COR-L47 (cell line): Measurements from ENCODE around the gene SLC19A1.
"Not testable (repeated sequence)": the region's sequence is repeated elsewhere in the genome, so short reads cannot be mapped to it uniquely, and the experiment has no call there.

Experiments used
- DNase-seq: peaks from one replicate; lab custom pipeline; 2025; lab: John Stamatoyannopoulos, UW

Gene SLC19A1

DNA sequence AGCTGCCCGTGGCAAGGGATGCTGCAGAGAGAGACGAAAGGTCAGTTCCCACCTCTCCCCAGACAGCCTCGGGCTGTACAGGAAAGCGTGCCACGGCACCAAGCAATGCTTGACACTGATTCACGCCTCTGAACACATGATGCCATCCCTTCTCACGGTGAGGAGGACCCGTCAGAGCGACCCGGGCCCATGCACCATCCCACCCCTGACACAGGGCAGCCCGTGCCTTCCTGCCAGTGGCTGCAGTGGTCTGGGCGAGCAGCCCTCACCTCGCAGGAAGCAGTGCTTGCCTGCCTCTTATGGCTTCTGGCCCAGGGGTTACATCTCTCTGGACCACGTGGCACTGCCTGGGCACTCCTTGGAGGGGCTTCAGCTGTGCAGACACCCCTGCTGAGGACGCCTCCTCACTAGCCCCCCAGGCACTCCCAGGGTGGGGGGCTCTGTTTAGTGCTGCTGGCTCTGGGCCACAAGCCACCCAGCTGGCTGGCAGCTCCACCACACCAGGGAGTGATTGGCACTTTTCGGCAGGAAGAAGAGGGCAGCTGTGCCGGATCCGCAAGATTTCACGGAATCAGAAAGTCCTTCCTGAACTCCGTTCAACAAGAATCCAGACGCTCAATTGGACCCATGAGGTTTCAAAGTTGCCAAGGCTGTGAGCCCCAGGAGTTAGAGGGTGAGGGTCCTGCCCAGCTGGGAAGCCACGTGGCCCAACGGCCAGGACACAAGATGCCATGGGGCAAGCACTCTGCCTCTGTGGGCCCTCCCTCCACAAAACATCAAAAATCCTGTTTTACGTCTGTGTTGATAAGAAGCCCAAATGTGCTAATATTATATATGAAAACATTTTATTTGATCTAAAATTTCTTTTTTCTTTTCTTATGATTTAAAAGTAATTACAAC, 34.8 kb upstream of the SLC19A1 start:
- DNase-seq = no peak

DNA sequence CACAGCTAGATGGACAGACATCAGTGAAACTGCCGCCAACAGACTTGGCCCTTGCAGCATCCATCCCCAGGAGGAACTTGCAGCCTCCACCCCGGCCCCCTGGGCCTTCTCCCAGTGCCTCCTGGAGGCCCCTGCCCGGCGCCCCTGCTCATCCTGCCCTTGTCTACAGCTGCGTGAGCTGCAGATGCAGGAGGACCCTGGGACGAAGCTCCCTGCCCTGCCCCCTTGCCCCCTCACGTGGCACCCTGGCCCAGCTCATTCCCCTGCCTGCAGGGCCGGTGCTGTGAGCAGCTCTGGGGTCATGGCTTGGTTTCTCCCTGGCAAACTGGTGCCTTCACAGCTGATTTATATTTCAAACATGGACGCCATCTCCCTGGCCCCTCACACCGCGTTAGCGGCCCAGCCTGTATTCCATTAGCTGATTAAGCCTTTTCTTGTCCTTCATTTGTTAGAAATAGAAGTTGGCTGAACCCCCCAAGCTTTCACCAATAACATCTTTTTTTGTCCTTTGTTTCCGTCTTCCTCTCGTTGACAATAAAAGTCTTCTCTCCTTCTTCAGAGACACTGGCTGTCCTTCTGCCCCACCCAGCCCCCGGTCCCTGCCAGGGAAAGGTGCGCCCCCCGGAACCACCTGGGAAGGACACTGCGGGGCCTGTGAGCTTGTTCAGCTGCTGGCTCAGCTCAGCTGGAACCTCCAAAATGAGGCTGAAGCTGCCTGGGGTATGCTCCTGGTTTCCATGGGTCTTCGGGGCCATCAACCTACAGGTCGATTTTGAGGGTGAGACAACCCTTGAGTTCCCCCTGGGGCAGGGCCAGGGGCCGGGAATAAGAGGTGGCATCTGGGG, 34.0 kb upstream of the SLC19A1 start:
- no peak for DNase-seq

DNA sequence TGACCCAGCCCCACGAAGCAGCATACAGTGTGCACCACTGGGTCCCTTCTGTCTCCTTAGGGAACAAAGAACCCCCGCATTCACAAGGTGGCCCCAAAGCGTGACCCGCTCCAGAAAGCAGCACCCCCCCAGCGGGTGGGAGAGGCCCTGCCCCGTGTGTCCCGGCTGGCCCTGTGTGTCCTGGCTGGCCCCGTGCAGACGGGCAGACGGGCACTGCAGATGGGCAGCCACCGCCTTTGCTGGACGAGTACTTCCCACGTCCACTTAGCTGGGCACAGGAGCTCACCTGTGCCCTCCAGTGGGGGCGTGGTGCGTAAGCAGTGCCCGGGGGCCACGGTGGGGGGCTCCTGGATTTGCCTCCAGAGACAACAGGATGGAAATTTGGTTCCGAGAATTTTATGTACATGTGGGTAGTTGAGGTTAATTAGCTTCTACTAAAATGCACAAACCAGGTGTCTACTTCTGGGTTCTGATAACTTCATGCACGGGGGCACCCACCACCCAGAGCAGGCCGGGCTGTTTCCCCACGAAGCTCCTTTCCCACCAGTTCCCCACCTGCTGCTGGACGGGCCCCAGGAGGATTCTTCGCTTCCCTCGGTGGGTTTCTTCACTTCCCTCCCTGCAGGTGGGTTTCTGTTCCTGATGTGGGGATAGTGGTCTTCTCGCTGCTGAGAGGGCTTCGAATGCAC, 33.2 kb upstream of the SLC19A1 start:
- no peak for DNase-seq

DNA sequence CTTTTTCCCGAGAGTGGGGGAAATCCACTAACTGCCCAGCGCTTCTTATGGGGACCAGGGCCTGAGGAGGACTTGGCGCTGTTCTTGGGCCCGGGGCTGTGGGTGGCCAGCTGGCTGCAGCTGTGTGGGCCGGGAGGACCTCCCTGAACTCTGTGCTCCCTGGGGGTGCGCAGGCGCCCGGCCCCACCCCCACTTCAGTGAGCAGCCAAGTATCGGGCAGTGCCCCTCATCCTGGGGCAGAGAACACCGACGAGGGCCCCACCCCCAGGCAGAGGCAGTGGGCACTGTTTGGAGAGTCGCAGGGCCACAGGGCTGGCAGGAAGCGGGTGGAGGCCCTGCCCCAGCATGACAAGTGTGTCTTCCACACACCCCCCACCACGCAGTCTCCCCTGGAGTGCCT, 32.5 kb upstream of the SLC19A1 start:
- no peak for DNase-seq

DNA sequence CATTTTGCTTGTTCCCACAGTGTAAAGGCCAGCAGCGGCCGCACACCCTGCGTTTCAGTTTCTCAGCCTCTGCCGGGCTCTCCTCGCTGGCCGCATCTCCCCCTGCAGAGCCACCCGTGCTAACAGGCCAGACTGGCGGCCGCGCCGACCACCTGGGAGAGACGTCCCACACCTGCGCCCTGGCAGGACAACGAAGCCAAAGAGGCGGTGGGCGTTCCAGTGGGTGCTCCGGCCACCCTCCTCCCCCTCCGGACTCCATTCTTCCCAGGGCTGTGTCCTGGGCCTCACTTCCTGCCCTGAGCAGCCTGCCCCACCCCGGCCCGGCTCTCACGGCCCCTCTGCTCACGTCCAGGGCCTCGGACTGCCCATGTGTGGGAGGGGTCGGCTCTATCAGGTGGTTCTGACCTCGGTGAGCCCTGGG, 31.9 kb upstream of the SLC19A1 start:
- no peak for DNase-seq

DNA sequence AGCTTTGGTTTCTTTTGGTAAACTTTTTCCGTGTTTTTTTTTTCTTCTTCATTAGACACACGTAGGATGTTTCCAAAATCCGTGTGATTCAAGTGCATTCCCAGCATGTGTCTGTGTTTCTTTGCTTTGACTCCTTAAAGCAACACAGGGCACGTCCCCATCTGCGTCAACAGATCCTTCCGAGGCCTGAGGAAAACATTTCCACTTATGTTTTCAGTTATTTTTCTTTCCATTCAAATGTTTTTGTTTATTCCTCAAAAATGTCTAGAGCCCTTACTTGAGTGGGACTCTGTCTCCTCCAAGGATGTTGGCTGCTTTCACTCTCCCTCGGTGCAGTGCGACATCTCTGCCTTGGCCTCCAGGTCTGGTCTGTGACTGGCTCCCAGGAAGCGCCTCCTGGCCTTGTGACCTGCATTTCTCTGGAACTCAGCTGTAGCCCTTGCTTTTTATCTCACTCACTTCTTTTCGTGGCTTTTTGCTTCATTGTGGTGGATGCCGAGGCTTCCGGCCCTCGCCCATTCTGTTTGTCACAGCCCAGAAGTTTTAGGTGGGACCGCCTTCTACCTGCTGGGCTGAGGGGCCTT, 31.3 kb upstream of the SLC19A1 start:
- no peak for DNase-seq

DNA sequence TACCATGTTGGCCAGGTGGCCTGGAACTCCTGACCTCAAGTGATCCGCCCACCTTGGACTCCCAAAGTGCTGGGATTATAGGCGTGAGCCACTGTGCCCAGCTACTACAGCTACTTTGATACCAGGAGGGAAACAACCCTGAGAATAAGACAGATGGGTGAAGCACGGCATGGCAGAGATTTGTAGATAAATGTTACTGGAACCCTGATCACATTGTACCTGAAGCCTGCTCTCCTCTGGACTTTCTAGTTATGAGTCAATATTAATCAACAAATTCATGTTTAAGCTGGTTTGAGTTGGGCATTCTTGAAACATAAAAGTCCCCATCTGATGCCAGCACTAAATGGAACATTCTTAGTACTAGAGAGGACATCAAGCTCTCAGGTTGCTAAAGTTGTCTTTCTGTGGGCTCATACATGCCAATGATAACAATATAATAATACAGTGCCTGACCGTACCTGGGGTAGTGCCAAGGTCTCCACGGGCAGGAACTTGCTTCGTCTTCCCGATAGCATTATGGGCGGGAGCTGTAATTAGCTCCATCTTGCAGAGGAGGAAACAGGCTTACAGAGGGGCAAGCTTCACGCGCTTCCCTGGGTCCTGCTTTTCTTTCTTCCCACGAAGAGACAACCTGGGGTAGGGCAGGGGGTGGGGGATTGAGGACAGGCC, 30.7 kb upstream of the SLC19A1 start:
- no peak for DNase-seq

DNA sequence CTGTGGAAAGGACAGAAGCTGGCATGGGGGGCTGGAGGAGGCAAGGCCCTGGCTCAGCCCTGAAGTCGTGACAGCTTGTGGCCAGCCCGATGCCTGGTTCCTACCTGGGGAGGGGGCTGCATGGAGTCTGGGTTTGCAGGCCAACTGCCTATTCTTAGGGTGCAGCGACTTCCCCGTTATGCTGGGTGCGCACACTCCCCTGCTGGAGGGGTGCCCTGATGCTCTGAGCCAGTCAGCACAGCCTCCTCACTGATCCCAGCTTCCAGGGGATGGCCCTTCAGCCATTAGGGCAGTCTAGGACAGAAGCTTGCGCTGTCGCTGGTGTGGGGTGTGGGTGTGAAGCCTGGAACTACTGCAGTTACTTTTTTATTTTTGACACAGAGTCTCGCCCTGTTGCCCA, 30.0 kb upstream of the SLC19A1 start:
- DNase-seq = no peak

DNA sequence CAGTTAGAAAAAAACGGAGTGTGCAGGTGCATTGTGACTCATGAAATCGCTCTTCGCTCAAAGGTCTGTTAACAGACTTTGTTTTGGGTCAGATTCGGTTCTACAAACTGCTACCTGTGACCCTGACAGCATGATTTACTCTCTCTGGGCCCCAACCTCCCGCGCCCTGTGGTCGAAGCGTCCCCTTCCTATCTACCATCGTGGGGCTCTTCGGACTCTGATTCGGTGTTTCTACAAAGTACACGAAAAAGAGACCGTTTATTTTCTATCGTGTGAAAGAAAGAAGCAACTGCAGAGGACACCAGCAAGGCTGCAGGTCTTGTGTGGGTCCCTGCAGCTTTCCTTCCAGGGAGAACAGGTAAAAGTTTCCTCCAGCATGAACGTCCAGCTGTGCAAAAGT, 29.4 kb upstream of the SLC19A1 start:
- DNase-seq = no peak

DNA sequence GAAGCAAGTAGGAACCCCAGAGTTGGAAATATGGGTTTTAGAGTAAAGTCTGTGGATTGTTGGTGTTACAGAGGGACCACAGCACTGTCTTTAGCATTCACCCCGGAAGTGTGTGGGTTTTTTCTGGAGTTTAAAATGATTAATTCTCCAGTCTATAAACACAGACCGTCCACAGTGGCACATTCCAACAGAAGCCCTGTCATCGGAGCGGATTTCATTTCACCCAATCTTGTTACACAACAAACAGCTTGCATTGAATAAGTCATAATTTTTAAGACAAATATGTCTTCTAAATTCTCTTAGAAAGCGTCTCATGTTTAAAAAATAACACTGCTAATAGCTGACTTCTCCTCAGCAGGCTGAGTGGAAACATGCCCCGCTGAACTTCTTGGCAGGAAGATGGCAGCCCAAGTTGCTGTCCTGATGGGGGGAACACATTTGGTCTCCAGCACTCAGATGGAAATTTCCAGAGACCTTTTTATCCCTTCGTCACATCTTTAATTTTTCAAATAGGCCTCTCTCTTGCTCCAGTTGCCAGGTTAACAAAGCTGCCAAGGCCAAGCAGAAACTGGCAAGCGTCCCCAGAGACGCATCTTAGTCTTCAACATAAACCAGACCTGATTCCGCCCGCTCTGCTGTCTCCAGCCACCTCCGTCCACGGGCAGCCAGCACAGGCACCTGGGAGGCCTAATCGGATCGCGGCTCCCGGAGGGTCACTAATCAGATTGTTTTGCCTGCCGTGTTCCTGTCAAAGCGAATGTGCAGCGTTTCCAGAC, 28.8 kb upstream of the SLC19A1 start:
- no peak for DNase-seq

DNA sequence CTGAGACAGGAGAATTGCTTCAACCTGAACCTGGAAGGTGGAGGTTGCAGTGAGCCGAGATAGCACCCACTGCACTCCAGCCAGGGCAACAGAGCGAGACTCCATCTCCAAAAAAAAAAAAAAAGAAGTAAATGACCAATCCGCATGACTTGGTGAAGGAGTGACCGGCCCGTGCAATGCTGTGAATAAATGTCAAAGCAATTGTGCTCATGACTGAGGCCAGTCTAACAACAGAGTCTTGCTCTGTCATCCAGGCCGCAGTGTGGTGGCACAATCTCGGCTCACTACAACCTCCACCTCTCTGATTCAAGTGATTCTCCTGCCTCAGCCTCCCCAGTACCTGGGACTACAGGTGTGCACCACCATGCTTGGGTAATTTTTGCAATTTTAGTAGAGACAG, 27.8 kb upstream of the SLC19A1 start:
- no peak for DNase-seq

DNA sequence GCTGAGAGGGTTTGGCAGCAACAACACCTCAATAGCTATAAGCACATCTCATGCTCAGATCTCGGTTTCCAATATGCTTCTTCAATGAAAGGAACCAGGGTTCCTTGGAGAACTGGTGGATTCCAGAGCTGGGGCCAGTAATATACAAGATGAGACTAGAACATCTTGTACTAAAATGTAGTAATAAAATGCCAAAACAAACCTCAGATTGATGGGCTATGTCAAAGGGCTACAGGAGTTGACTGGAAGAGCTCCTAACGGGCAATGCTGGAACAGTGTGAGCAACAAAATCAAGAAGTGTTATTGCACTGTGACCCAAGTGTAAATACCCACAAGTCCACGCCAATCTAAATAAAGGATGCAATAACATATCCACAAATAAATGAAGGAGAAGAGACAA, 26.1 kb upstream of the SLC19A1 start:
- no peak for DNase-seq

DNA sequence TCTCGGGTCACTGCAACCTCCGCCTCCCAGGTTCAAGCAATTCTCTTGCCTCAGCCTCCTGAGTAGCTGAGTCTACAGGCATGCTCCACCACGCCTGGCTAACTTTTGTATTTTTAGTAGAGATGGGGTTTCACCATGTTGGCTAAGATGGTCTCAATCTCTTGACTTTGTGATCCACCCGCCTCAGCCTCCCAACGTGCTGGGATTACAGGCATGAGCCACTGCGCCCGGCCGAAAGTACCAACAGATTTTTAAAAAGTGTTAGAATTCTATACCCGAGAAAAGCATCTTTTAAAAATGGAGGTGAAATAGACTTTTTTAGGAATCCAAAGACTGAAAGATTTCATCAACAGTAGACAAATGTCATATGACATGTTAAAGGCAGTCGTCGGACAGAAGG, 21.9 kb upstream of the SLC19A1 start:
- DNase-seq = not testable (repeated sequence)

DNA sequence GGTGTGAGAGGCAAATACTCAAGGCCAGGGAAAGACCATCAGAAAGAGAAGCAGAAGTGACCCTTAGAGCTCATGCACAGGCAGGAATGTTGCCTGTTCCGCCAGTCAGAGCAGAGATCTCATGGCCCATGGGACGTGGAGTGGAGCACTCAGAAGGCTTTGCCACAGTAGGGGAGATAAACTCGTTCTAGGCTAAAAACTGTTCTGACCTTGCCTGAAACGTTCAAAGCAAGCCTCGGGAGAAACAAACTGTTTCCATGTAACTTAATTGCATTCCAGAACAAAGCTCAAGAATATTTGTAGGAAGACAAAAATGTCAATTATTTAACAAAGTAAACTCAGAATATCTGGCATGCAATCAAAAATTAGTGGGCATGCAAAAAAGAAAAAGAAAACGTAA, 20.7 kb upstream of the SLC19A1 start:
- DNase-seq = no peak

DNA sequence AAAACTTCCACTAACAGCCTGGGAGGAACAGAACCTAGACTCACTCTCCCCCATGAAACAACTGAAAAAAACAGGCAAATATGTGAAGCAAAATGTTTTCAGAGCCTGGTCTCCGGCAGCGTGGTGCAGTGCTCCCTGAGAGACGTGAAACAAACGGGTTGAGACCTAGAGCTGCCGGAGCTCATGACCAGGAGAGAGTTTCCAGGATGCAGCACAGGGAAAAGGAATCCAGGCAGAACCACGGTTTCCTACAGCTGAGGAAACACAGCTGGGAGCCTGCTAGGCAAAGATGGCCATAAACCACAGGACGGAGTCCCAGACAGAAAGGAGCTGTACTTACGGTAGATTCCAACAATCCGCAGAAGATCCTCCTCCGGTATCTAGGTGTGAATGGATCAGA, 20.2 kb upstream of the SLC19A1 start:
- DNase-seq = no peak

DNA sequence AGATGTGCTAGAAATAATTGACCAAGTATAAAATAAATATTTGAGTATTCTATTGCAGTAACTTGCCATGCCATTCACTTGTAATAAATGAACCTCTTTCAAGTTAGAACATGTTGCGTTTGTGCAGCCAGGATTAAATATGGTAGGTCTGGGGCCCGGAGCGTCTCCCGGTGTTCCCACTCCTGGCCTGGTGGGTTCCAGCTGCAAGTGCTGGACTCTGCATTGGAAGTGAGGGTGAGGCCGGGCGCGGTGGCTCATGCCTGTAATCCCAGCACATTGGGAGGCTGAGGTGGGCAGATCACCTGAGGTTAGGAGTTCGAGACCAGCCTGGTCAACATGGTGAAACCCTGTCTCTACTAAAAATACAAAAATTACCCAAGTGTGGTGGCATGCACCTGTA, 19.0 kb upstream of the SLC19A1 start:
- DNase-seq = not testable (repeated sequence)

DNA sequence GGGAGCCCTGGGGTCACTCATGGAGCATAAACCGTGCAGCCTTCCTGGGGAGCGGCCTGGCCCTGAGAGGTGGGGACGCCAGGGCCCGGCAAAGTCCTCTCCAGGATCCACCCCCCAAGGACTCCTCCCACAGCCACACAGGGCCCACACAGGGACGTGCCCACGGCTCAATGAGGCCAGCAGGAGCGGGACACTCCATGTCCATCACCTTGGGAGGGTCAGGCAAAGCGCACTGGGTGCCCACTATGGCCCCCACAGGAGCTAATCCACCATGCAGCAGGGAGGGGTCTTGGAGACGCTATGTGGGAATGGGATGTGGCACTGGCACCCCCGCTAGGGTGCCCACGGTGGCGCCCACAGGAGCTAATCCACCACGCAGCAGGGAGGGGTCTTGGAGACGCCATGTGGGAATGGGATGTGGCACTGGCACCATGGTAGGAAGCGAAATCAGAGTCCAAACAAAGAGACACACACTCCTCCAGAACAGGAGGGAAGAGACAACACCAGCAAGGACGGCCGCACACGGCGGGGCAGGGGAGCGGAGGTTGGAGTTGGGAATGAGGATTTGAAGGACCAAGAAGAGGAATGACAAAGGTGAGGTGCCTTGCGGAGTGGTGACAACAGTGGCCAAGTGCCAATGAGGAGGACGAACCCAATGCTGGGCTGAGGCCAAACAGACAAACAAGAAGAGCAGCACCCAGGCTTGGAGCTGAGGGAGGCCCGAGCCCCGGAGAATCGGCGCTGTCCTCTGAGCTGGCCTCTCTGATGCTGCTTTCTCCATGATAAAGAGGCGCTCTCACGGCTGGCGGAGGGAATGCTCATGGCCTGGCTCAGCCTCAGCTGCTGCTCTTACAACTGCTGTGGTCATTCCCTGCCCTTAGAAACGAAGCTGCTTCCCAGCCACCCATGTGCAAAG, 18.1 kb upstream of the SLC19A1 start:
- DNase-seq = no peak

DNA sequence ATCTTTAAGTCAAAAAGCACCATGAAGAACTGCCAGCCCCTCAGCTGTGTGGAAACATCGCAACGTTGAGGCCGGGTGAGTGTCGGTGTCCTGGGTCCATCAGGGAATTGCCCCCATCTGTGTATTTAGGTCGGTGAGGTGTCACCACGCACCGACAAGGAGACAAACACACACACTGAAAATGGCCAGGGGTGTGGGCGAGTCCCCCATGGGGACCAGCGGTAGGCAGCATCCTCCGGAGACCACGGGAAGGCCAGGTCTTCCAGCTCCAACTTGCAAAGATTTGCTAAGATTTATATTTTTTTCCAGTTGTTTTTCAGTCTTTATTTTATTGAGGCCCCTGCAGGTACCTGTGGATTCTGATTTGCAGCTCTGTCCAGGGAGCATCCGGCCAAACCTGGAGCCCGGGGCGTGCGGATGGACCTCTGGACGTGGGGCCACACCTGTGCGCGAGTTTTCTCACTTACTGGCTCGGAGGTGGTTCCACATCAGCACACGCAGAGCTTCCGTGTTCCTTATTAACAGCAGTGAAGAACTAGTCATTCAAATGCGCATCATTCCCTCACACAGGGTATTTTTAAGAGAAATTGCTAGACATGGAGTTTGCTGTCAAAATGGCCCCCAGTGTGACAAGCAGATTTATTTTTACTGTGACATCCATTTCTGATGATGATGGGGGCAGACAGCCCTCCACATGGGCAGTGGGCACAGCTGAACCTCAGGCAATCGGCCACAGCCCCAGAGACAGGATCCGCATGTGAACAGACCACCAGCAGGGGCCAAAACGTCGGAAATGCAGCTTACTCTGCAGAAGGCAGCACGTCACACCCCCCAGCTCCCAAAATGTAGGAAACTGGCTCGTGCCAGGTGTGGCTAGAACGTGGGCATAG, 17.2 kb upstream of the SLC19A1 start:
- DNase-seq = no peak
